Stimulated activated CD4-positive, alpha-beta T cell treated with anti-CD3 and anti-CD28 coated beads, Interleukin-1b, Interleukin-23, amount 100 ng/mL, for 4 hours (primary cell): ENCODE measurements around the gene CACNA1A.
"Not testable (repeated sequence)": the region's sequence is repeated elsewhere in the genome, so short reads cannot be mapped to it uniquely, and the experiment has no call there.

Experiments
- DNase-seq, 2 donors: peaks; one replicate each; pipeline ENCODE4 v3.0.0-alpha.2; 2020; ENCODE audit warnings: low read depth in 2 of 2

CACNA1A gene

DNA sequence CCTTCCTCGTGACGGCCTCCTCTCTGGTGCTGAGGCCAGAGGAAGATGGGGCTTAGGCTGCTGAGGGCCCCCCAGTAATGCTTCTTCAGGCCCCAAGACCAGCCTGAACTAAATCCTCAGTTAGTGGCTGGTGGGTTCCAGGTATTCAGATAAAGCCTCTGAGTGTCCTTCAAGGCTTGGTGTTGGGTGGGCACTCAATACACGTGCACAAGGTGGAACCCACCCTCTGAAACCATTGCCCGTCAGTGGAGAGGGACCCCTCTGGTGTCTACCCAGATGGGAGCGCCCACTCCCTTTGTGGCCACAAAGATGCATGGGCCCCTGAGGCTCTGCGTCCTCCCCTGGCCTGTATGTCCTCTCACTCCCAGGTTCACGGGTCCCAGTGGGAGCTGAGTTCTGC, 277.0 kb downstream of the CACNA1A start:
- no peak for DNase-seq

DNA sequence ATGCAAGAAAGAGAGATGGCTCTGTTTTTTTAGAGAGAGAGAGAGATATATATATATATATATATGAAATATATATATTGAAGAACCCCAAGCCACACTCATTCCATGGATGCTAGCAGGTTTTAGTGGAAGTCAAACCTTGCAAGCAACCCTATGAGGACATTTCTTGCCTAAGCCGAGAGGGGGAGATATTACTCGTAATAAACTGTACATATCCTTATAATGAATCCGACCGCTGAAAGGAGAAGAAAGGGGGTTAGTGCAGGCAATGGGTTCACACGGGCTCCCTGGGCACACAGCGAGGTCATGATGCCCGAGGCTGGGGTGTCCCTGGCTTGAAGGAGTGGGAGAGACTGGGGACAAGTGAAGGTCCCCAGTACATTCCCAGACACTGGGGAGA, 277.7 kb downstream of the CACNA1A start:
- DNase-seq: no peak

DNA sequence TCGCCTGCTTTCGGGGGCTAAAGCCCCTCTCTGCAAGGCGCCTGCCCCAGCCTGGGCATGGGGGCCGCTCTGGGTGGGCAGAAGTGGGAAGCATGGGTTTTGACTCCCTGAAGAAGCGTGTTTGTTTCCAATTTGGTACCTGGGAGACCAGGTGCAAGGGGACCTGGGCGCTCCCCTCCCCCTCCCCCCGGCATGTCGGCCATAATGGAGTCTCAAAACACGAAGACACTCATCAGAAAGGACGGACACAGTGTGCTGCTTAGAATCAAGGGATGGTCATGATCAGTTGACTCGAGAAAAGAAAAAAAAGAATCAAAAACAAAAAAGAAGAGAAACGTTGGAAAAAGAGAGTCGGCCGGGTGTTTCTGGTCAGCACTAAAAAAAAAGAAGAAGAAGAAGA, 279.3 kb downstream of the CACNA1A start:
- DNase-seq: no peak

DNA sequence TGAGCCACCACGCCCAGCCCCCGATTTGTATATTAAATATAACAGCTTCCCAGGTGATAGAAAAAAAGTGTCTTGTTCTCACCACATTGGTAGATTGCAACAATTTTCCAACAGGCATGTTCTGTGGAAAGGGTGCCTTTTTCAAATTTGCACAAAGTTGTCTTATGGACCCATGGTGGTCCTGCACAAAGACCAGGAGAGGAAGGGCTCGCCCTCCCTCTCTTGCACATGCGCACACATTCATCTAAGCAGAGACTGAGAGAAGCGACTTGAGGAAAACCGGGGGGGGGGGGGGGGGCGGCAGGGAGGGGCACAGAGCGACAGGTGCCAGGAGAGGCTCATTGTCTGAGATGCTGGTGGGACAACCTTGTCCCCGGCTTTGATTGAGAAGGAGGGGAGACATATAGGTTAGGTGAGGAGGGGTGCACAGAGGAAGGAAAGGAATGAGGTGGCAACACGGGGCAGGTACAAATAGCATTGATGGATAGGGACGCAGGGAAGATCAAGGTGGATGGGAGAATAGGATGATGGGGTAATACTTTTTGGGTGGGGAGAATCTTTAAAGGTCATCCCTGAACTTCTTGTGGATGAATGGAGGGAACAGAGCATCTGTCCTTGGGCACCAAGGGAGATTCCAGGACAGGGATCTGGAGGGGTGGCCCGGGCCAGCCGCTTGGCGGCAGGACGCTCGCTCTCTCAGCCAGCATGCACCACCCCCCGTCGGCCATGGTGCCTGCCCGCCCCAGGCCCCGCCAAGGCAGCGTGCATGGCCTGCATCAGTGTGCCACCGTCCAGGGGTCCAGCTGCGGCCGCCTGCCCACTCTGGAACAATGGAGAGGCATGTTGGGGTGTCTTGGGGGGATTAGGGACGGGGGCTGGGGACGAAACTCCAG, 280.1 kb downstream of the CACNA1A start:
- DNase-seq: no peak

DNA sequence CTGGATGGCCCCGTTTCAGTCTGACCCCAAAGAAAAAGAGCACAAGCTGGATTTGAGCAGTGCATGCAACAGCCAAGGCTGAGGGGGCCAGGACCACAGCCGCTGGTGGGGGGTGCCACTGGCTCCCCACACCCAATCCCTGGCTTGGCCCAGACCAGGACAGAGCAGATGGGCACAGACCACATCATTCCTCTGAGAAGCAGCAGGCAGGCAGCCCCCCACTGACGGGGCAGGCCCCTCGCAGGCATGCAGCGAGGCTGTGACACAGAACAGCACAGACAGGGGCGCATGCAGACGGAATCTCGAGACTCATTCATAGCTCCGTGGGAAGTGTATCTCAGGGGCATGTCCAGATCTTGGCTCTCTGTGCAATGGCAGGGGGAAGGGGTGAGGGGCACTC, 281.2 kb downstream of the CACNA1A start:
- DNase-seq: no peak

DNA sequence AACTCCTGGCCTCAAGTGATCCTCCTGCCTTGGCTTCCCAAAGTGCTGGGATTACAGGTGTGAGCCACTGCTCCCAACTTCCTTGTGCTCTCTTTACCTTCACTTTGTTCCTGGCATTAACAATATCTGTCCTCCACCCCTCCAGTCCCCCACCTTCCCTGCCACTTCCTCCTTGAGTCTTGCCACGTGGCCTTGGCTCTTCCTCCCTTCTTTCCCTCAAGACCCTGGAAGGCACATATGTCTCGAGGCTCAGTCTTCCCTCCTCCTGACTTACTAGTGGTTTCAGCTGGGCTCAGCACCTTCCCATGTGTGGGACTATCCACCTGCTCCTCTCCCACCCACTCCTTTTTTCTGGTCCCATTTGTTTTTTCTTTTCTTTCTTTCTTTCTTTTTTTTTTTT, 285.4 kb downstream of the CACNA1A start:
- DNase-seq: no peak

DNA sequence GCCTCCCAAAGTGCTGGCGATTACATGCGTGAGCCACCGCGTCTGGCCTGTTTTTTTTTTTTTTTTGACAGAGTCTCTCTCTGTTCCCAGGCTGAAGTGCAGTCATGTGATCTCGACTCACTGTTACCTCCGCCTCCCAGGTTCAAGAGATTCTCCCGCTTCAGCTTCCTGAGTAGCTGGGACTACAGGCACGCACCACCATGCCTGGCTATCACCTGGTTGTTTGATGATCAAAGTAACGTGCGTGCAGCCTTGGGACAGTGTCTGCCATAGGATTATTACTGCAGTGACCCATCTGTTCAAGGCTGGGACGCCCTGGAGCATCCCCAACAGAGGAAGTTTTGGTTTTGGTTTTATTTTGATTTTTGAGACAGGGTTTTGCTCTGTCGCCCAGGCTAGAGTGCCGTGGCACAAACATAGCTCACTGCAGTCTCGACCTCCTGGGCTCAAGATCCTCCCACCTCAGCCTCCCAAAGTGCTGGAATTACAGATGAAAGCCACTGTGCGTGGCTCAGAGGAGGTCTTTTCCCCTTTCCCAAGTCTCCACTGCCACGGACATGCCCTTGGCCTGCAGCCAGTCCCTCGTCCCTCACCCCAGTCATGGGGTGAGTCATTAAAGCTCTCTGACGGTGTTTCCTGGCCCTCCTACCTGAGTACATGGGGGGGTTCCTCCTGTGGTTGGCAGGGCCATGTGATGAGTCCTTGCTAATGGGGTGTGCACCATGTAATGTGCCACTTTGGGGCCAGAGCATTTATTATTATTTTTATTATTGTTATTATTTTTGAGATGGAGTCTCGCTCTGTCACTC, 290.5 kb downstream of the CACNA1A start:
- peak in 1 of 2 donors; percentile 12 for DNase-seq

DNA sequence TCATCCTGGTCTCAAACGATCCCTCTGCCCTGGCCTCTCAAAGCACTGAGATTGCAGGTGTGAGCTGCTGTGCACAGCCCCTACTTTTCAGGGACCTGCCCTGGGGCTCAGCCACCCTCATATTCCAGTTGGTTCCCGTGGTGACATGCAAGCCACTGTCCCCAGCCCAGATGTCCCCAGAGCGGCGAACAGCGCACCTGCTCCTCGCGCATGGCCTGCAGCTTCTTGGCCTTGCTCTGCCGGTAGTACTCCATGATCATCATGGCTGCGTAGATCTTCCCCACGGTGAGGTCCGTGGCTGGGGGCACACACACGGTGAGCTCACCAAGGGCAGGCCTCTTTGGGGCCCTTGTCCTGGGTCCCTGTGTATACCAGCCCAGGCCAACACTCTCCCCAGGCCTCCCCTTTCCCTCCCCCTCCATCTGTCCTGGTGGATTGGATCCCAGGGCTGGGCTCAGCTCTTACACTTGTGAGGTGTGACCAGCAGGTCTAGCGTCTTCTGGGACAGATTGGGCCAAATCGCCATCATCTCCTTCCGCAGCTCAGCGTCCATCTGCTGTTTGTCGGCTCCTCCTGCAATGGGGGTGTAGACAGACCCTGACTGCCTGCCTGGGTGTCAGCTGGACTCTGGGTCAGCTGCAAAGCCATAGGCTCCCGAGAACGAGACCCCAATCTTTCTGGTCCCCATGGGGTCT, 292.1 kb downstream of the CACNA1A start:
- DNase-seq: no peak

DNA sequence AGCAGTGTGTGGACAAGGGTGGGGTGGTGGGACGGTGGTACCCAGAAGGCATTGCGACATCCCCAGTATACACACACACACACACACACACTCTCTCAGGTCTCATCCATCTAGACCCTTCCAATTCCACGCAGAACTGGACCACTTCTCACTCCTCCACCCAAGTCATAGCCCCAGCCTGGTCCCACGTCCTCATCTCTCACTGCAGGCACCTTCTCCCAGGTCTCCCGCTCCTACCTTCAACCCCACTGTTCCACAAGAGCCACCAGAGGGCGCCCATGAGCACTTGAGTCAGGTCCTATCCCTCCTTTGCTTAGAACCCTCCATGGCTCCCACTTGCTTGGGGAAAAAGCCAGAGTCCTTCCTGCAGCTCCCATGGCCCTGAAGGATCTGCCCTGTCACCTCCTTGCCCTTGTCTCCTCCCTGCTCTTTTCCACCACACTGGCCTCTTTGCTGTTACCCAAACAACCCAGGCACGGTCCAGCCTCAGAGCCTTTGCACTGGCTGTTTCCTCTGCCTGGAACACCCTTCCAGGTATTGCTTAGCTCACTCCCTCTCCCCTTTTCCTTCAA, 293.4 kb downstream of the CACNA1A start:
- peak; percentile 69 to 70 for DNase-seq

DNA sequence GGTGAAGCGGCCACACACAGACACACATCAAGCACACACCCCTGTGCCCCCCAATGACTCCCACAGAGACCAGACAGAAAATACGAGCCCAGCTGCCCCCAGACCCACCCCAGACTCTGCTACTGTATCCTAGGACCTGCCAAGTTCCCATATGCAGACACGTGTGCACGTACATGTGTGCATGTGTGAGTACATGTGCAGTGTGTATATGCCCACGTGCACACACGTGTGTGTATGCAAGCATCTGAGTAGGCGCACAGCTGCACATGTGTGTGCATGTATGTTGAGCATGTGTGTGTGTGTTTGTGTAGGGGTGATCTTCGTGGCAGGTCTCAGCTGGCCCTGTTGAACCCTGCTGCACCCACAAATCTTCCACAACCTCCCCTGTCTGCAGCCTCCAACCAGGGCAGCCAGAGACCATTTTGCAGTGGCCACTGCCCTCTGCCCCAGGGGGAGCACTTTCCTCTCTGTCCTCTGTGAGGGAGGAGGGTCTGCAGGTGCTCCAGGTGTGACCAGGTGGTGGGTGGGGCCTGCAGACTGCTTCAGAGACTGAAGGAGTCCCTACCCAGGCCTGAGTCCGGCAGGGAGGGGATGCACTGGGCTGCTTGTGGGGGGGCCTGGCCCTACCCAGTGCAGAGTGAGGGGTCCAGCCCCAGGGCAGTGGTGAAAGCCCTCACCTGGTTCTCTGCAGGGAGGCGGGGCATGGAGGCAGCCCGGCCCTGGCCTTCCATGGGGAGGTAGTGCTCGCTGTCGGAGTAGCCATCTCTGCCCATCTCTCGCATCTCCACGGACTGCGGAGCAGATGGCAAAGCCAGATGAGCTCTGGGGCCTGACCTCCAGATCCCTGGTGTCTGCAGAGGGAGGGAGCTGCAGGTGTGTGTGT, 294.6 kb downstream of the CACNA1A start:
- DNase-seq: no peak

DNA sequence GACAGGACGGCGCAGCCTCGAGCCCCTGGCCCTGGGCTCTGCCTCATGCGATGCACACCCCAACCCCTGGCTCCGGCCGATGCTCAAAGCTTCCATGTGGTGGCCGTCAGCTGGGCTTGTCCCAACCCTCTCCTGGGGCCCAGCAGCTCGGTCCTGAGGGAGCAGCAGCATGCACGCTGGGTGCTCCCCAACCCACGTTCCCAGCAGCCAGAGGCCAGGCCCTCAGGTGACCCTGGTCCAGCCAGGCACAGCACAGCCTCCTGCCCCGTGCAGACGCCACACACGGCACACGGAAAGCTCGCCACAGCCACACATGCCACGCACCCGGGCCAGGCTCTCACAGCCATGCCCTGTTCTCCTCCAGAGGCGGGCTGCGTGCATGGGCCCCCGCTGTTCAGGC, 295.3 kb downstream of the CACNA1A start:
- DNase-seq: no peak

DNA sequence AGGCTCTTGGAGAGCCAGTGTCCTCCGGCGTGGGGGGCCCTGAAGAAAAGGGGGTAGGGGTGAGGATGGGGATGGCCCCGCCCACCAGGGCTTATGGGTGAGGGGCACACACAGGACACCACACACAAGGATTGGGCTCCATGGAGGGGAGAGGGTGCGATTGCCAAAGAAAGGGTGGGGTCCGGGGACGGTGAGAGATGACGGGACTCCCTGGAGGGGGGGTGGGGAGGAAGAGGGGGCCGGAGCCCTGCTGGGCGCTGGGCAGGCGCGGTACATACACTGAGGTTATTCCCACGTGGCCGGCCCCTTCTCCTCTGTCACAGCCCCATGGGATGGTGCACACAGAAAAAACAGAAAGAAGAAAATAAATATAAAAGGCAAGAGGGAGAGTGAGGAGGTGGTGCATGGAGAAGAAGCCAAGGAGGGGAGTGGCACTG, 295.9 kb downstream of the CACNA1A start:
- DNase-seq: no peak

DNA sequence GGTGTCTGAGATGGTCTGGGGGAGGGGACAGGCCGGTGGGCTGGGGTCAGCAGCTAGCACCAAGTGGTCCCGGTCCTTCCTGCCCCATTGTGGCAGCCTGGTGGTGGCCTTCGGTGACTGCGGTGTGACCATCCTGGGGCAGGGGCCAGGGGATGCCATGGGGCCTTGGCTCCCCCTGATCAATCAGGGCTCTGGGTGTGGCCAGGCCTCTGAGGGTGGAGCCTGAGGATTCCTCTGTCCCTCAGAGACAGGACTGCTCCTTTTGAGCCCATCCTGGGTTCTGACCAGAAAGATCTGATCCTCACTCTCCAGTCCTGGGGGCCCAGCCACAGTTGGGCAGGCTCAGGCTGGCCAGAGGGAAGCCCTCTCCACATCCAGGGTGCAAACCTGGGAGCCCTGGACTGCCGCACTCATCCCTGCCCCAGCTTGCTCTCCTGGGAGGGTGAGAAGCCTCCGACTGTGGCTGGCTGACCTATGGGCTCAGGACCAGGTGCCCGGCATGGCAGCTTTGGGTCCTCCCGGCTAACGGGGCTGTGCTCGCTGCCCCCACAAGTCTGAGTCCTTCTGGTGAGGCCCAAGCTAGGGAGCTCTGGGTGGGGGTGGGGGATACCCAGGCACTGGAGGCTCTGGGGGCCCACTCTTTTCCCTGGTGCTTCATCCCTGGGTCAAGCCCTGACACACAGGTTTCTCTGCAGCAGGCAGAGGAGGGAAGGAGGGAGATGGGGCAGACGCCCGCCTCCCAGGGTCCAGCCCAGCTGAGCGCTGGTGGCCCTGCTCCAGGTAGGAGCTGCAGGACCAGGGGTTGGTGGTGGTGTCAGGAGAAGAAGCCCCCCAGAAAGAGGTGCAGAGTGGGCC, 296.6 kb downstream of the CACNA1A start:
- no peak for DNase-seq

DNA sequence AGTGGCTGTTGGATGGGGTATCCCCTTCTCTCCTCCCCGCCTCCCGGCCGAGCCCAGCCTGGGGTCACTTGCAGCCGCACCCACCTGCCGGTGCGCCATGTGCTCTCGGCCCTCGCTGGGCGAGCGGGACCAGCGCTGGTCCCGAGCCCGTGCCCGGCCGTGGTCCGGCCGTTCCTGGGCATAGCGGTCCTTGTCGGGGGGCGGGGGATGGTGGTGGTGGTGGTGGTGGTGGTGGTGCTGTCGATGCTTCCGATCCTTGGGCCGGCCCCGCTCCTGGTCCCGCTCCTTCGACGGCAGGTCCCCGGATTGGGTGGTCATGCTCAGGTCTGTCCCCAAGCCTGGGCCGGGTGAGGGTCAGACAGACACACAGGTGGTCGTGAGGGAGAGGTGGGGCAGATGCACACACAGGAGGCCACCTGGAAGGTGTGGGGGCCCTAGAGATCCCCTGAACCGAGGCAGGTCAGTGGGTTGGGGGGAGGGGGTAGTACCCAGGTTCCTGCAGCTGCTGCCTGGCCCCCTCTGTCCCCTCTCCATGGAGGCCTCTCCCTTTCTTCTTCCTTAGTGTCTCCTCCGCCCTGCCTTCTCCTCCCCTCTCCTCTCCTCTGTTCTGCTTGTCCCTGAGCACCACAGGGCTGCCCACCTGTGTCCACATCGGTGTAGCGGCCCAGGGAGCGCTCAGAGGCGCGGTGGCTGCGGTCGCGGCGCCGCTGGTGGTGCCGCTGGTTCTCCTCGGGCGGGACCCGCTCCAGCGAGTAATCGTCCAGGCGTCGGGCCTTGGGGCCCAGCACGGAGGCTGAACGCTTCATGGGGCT, 297.4 kb downstream of the CACNA1A start:
- DNase-seq: no peak

DNA sequence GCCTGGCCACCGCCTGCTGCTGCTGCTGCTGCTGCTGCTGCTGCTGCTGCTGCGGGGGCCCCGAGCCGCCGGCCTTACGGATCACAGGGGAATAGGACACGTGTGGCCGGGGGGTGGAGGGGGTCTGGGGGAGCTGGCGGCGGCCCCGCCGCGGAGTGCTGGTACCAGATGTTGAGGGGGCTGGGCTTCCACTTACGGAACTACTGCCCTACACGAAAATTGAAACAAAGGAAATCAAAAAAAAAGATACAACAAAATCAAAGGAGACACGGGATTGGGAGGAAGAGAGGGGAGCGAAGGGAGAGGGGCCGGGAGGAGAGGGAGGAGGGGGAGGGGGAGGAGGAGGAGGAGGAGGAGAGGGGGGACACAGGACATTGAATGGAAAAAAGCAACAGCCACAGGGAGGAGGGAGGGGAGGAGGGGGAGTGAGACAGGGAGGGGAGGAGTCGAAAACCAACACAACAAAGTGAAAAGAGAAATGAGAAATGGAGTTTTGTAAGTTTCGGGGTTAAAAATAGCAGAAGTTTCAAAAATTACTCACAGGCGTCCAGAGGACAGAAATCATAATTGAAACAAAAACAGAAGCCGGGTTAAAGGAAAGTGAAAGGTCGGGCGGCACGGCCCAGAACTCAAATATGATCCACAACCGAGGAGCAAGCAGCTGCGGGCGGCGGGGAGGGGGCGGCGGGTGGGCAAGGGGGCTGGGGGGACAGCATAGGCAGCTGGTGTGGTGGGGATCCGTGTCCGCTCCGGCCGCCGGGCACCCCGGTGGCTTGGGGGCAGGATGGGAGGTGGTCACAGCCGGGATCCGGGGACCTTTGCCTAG, 298.2 kb downstream of the CACNA1A start:
- DNase-seq: peak; percentile 52 to 53

DNA sequence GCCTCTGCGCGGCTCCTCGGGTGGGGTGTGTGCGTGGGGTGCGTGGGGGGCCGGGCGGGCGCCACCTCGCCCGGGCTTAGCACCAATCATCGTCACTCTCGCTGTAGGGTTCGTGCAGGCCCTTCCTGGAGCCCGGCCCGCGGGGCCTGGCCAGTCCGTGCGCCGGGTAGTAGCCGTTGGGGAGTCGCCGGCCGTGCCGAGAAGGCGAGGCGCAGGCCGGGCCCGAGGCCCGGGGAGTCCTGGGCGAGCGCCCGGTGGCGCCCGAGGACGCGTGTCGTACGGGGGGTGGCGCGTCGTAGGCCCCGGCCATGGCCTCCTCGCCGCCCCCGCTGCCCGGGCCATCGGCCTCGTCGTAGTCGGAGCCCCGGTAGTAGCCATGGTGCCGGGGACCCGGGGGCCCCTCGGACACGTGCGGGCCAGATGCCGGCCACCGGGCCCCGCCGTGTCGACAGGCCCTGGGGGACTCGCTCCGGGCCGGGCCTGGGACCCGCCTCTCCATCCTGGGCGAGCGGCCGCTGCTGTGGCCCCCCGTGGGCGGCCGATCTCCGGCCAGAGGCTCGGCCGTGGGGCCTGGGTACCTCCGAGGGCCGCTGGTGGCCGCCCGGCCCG, 298.9 kb downstream of the CACNA1A start:
- DNase-seq: no peak

DNA sequence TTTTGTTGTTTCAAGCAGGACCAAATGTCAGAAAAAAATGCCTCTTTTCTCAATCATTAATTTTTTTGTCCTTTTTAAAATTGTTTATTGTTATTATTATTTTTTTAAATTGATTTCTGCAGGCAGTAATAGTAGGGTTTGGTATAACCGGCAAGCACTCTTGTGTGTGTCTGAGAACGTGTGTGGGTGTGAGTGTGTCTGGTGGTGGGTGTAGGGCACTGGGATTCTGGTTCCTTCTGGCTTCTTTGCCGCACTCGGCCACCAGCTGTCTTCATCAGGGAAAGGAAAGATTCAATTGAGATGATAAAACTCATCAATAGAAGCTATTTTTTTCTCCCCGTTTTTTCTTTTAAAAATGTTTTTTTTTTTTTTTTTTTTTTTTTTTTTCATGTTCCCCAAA, 299.7 kb downstream of the CACNA1A start:
- DNase-seq: no peak

DNA sequence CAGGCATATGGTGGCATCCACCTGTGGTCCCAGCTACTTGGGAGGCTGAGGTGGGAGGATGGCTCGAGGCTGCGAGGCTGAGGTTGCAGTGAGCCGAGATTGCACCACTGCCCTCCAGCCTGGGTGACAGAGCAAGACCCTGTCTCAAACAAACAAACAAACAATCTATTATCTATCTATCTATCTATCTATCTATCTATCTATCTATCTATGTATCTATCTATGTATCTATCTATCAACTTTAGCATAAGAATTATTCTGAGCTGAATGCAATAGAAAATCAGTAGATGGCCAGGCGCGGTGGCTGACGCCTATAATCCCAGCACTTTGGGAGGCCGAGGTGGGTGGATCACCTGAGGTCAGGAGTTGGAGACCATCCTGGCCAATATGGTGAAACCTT, 304.2 kb downstream of the CACNA1A start:
- not testable (repeated sequence) for DNase-seq
